Muscle layer of duodenum (tissue), 2 donors: Measurements from ENCODE around the gene ZC3H13.

Experiments used
- H3K27ac ChIP-seq: one replicate; pipeline ENCODE4 v1.7.0; 2013; ENCODE audit warnings: mild to moderate bottlenecking, low read length
- H3K27me3 ChIP-seq: one replicate; pipeline ENCODE4 v1.7.0; 2013; ENCODE audit warnings: low read depth, mild to moderate bottlenecking, control low read depth, low read length
- H3K36me3 ChIP-seq, 2 donors: one replicate each; pipeline ENCODE4 v1.7.0; 2013; ENCODE audit warnings: low read length in 2 of 2, control low read depth in 1 of 2, mild to moderate bottlenecking in 1 of 2; ENCODE audit not compliant: insufficient read depth in 2 of 2, control insufficient read depth in 1 of 2
- H3K4me1 ChIP-seq, 2 donors: one replicate each; pipeline ENCODE4 v1.7.0; 2013; ENCODE audit warnings: low read length in 2 of 2, mild to moderate bottlenecking in 2 of 2, control low read depth in 1 of 2, moderate library complexity in 1 of 2; ENCODE audit not compliant: insufficient read depth in 2 of 2, control insufficient read depth in 1 of 2
- H3K4me3 ChIP-seq, 2 donors: one replicate each; pipeline ENCODE4 v1.7.0; 2013; ENCODE audit warnings: low read length in 2 of 2, low read depth in 1 of 2, mild to moderate bottlenecking in 1 of 2
- H3K9me3 ChIP-seq, 2 donors: one replicate each; pipeline ENCODE4 v1.7.0; 2013; ENCODE audit warnings: low read length in 2 of 2, control low read depth in 1 of 2, mild to moderate bottlenecking in 1 of 2; ENCODE audit not compliant: control insufficient read depth in 1 of 2
- donor health status: healthy.

The ZC3H13 gene

GRCh38 chr13:45932676-45933075 lies 119.9 kb downstream of the ZC3H13 start:
- no peak overlapping the region for H3K27ac ChIP-seq
- no peaks in the 10 kb centered on the region for H3K9me3 ChIP-seq
- H3K4me1 ChIP-seq: no peaks in the 10 kb centered on the region
- H3K27me3 ChIP-seq: peaks cover 2% of the 10 kb centered on the region
- H3K4me3 ChIP-seq: no peak overlapping the region
- no peaks in the 10 kb centered on the region for H3K36me3 ChIP-seq

DNA sequence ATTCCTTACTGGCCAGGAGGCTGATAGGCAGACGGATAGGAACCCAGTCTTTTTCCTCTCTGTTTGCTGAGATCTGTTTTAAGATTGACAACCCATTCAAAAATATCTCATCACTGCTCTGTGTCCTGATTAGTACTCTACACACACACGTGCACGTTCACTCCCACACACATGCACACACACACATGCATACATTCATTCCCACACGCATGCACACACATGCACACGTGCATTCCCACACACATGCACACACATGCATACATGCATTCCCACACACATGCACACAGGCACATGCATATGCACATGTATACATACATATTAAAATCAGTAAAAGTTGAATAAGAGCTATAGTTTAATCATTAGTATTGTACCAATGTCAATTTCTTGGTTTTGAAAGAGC lies 120.4 kb downstream of the ZC3H13 start:
- H3K4me3 ChIP-seq: no peak overlapping the region
- H3K27ac ChIP-seq: no peak overlapping the region
- H3K9me3 ChIP-seq: no peaks in the 10 kb centered on the region
- no peaks in the 10 kb centered on the region for H3K36me3 ChIP-seq
- H3K27me3 ChIP-seq: peaks cover 3% of the 10 kb centered on the region
- H3K4me1 ChIP-seq: no peaks in the 10 kb centered on the region

- no peaks in the 10 kb centered on the region for H3K36me3 ChIP-seq
- H3K4me3 ChIP-seq: no peak overlapping the region
- H3K4me1 ChIP-seq: no peaks in the 10 kb centered on the region
- H3K27ac ChIP-seq: no peak overlapping the region
- H3K27me3 ChIP-seq: peaks cover 3% of the 10 kb centered on the region
- H3K9me3 ChIP-seq: no peaks in the 10 kb centered on the region
Measured at GRCh38 chr13:45931211-45931610, 121.3 kb downstream of the ZC3H13 start.

DNA sequence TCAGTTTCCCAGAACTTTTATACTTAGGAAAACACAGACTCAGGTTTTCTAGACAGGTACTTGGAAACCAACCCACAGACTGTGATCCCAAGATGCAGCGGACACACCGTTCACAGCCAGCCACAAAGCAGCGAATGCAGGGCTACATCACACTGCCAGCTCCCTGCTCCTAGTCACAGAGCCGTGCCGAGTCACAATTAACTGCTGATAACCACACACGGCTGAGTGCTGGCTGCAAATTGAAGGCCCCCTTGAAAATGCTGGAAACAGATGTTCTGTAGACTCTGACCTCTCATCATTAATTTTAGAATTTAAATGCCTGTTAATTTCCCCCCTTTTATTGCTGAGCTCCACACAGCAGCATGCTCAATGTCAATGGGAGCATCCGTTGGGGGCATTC lies 122.4 kb downstream of the ZC3H13 start:
- no peak overlapping the region for H3K4me3 ChIP-seq
- H3K4me1 ChIP-seq: no peaks in the 10 kb centered on the region
- H3K9me3 ChIP-seq: no peaks in the 10 kb centered on the region
- peaks cover 3% of the 10 kb centered on the region for H3K27me3 ChIP-seq
- H3K36me3 ChIP-seq: no peaks in the 10 kb centered on the region
- H3K27ac ChIP-seq: no peak overlapping the region

- Histone ChIP-seq H3K27ac (no peak overlapping the region), H3K4me1 (no peaks in the 10 kb centered on the region), H3K9me3 (no peaks in the 10 kb centered on the region), H3K27me3 (peaks cover 3% of the 10 kb centered on the region), H3K4me3 (no peak overlapping the region), H3K36me3 (no peaks in the 10 kb centered on the region)
Measured at GRCh38 chr13:45928843-45929242, 123.7 kb downstream of the ZC3H13 start.

- no peaks in the 10 kb centered on the region for H3K4me1 ChIP-seq
Measured at GRCh38 chr13:45928176-45928575, 124.4 kb downstream of the ZC3H13 start.

DNA sequence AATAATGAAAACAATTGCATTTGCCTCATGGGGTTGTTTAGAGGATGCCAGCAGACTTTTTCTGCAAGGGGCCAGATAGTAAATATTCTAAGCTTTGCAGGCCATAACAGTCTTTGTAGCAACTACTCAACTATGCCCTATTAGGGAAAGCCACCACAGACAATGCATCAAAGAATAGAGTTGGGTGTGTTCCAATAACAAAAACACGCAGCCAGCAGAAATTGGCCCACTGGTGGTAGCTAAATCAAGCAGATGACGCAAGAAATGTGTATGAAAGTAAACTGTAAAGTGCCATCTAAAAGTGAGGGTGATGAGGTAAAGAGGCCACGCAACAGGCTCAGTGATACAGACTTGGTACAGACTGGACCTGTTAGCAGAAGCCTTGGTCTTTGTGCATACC lies 125.8 kb downstream of the ZC3H13 start:
- H3K4me1 ChIP-seq: no peaks in the 10 kb centered on the region
- H3K9me3 ChIP-seq: no peaks in the 10 kb centered on the region
- peaks cover 3% of the 10 kb centered on the region for H3K27me3 ChIP-seq
- H3K4me3 ChIP-seq: no peak overlapping the region
- H3K36me3 ChIP-seq: no peaks in the 10 kb centered on the region
- no peak overlapping the region for H3K27ac ChIP-seq

More at GRCh38 chr13:45928176-45928575, 124.4 kb downstream of the ZC3H13 start:
- no peaks in the 10 kb centered on the region for H3K9me3 ChIP-seq
- peaks cover 3% of the 10 kb centered on the region for H3K27me3 ChIP-seq
- no peak overlapping the region for H3K4me3 ChIP-seq
- no peaks in the 10 kb centered on the region for H3K36me3 ChIP-seq
- no peak overlapping the region for H3K27ac ChIP-seq

DNA sequence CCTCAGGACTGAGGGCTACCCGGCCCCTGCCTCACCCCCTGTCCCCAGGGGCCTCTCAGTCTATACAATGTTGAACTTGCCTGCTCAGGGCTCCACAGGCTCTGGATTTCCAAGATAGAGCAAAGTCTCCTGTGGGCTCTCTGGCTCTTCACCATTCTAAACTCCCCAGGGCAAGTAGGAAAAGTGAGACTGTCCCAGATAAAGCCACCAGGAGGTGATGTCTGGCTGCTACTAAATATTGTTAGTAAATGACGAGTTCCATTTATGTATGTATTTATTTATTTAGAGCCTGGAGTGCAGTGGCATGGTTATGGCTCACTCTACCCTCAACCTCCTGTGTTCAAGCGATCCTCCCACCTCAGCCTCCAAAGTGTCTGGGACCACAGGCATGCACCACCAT lies 127.4 kb downstream of the ZC3H13 start:
- peaks cover 3% of the 10 kb centered on the region for H3K27me3 ChIP-seq
- no peak overlapping the region for H3K27ac ChIP-seq
- H3K4me3 ChIP-seq: no peak overlapping the region
- no peaks in the 10 kb centered on the region for H3K36me3 ChIP-seq
- H3K4me1 ChIP-seq: no peaks in the 10 kb centered on the region
- H3K9me3 ChIP-seq: no peaks in the 10 kb centered on the region

DNA sequence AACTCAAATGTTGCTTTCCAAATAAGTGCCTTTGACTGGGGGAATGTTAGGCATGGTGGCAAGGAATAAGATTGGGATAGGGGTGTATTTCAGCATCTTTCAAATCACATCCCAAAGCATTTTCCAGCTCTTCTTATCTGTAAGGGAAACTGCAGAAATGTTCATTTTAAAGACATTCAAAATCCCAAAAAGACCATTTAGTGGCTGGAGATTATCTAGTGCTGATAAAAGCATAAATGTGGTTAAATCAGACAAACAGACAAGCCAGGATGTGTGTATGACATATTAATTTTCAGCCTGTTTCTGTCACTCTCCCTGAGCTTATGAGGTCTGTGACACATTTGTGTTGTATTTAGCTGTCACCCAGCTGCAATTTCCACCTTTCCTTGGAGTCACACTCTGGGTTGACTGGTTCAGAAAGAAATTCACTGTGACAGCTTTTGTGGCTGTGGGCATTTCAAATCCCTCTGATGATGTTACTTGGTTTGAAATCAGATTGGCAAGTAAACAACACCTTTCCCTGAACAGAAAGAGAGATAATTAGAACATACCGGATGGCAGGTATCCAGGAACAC lies 131.3 kb downstream of the ZC3H13 start:
- Histone ChIP-seq H3K27me3 (no peaks in the 10 kb centered on the region), H3K9me3 (no peaks in the 10 kb centered on the region), H3K36me3 (no peaks in the 10 kb centered on the region), H3K4me1 (no peaks in the 10 kb centered on the region), H3K27ac (no peak overlapping the region), H3K4me3 (no peak overlapping the region)

DNA sequence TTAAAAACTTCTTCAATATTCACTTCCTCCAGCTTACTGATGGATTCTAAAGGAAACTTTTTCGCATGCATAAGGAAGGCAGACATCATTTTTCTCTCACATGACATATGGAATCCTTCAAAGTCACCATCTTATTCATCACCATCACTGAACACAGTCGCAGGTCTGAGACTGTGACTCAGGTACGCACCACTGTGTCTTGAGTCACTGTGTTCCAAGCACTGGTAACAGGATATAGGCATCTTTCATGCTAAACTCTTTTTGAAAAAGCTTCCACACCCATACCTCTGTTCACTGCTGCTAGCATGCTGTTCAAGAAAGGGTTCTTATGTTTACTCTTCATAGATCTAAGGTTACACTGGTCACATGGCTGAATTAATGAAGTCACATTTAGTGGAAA lies 133.9 kb downstream of the ZC3H13 start:
- H3K36me3 ChIP-seq: no peaks in the 10 kb centered on the region
- no peak overlapping the region for H3K27ac ChIP-seq
- no peaks in the 10 kb centered on the region for H3K27me3 ChIP-seq
- H3K9me3 ChIP-seq: no peaks in the 10 kb centered on the region
- H3K4me1 ChIP-seq: no peaks in the 10 kb centered on the region
- no peak overlapping the region for H3K4me3 ChIP-seq

DNA sequence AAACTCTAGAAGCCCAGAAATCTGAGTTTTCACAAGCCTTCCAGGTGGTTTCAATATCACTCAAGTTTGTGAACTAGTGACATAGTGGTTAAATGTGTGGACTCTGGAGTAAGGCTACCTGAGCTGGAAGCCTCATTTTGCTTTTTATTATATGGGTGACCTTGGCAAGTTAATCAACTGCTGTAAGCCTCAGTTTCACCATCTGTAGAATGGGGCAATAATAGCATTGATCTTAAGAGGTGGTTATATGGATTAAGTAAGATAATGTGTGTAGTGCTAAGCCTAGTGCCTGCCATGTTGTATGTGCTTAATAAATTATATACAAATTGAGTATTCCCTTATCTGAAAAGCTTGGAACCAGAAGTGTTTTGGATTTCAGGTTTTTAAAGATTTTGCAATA lies 135.5 kb downstream of the ZC3H13 start:
- Histone ChIP-seq H3K4me1 (no peaks in the 10 kb centered on the region), H3K27me3 (no peaks in the 10 kb centered on the region), H3K27ac (no peak overlapping the region), H3K4me3 (no peak overlapping the region), H3K9me3 (peaks cover 0 to 3% of the 10 kb centered on the region in 2 donors), H3K36me3 (no peaks in the 10 kb centered on the region)

- Histone ChIP-seq H3K27me3 (no peaks in the 10 kb centered on the region), H3K9me3 (peaks cover 0 to 4% of the 10 kb centered on the region in 2 donors), H3K4me1 (no peaks in the 10 kb centered on the region), H3K36me3 (no peaks in the 10 kb centered on the region), H3K4me3 (no peak overlapping the region), H3K27ac (no peak overlapping the region)
Measured at GRCh38 chr13:45915686-45916439, 136.7 kb downstream of the ZC3H13 start.
